H9 (cell line): Measurements from ENCODE around the gene PLCXD1. TPM values are rescaled to one million over a fixed set of nuclear protein-coding genes. Genes with fewer than 3 reads are reported as not detected.
"Not testable (repeated sequence)": the region's sequence is repeated elsewhere in the genome, so short reads cannot be mapped to it uniquely, and the experiment has no call there.

Experiments used
- DNase-seq: peaks from one replicate; pipeline ENCODE4 v3.0.0-alpha.2; 2017
- H2AFZ ChIP-seq: one replicate; pipeline ENCODE4 v1.6.1; 2013; ENCODE audit warnings: mild to moderate bottlenecking, low read length, control low read depth, moderate library complexity
- H2AK5ac ChIP-seq: 2 replicates; pipeline ENCODE4 v1.6.1; 2013; ENCODE audit warnings: low read length, control low read depth, mixed read lengths; ENCODE audit not compliant: insufficient read length
- H2BK120ac ChIP-seq: one replicate; pipeline ENCODE4 v1.6.1; 2013; ENCODE audit warnings: low read depth, mild to moderate bottlenecking, low read length, control low read depth, inconsistent platforms; ENCODE audit not compliant: poor library complexity, severe bottlenecking
- H2BK12ac ChIP-seq: 2 replicates; pipeline ENCODE4 v1.6.1; 2013; ENCODE audit warnings: low read length, control low read depth, mixed read lengths, low read depth; ENCODE audit not compliant: insufficient read length
- H2BK15ac ChIP-seq: 2 replicates; pipeline ENCODE4 v1.6.1; 2013; ENCODE audit warnings: low read depth, low read length, control low read depth
- H2BK20ac ChIP-seq: one replicate; pipeline ENCODE4 v1.6.1; 2013; ENCODE audit warnings: low read depth, mild to moderate bottlenecking, low read length, control low read depth, inconsistent platforms; ENCODE audit not compliant: poor library complexity, severe bottlenecking
- H2BK5ac ChIP-seq: 2 replicates; pipeline ENCODE4 v1.6.1; 2013; ENCODE audit warnings: low read length, control low read depth, mixed read lengths; ENCODE audit not compliant: insufficient read length
- H3K14ac ChIP-seq: 2 replicates; pipeline ENCODE4 v1.6.1; 2013; ENCODE audit warnings: low read length, control low read depth; ENCODE audit not compliant: insufficient read depth
- H3K18ac ChIP-seq: 2 replicates; pipeline ENCODE4 v1.6.1; 2013; ENCODE audit warnings: low read depth, mild to moderate bottlenecking, mixed read lengths, low read length, control low read depth; ENCODE audit not compliant: insufficient read length
- H3K23ac ChIP-seq: 2 replicates; pipeline ENCODE4 v1.6.1; 2013; ENCODE audit warnings: low read length, control low read depth, mixed read lengths, low read depth; ENCODE audit not compliant: insufficient read length
- H3K23me2 ChIP-seq: 2 replicates; pipeline ENCODE4 v1.6.1; 2013; ENCODE audit warnings: low read depth, mild to moderate bottlenecking, mixed read lengths, low read length, control low read depth; ENCODE audit not compliant: insufficient read length, poor library complexity, severe bottlenecking
- H3K27ac ChIP-seq: 2 replicates; pipeline ENCODE4 v1.5.1; 2013; ENCODE audit warnings: low read length, control low read depth, mixed read lengths, low read depth; ENCODE audit not compliant: insufficient read length
- H3K27me3 ChIP-seq: 2 replicates; pipeline ENCODE4 v1.6.1; 2013; ENCODE audit warnings: low read length, control low read depth, inconsistent platforms; ENCODE audit not compliant: insufficient read depth
- H3K4ac ChIP-seq: 2 replicates; pipeline ENCODE4 v1.6.1; 2013; ENCODE audit warnings: low read depth, mild to moderate bottlenecking, control low read depth, inconsistent platforms, low read length, moderate library complexity
- H3K4me1 ChIP-seq: 2 replicates; pipeline ENCODE4 v1.6.1; 2013; ENCODE audit warnings: low read length, control low read depth, inconsistent platforms; ENCODE audit not compliant: insufficient read depth
- H3K4me2 ChIP-seq: 2 replicates; pipeline ENCODE4 v1.6.1; 2013; ENCODE audit warnings: low read length, control low read depth, mixed read lengths; ENCODE audit not compliant: insufficient read length, insufficient read depth
- H3K56ac ChIP-seq: 2 replicates; pipeline ENCODE4 v1.6.1; 2013; ENCODE audit warnings: low read depth, mild to moderate bottlenecking, mixed read lengths, low read length, control low read depth; ENCODE audit not compliant: insufficient read length
- H3K79me1 ChIP-seq: 2 replicates; pipeline ENCODE4 v1.6.1; 2013; ENCODE audit warnings: low read depth, mild to moderate bottlenecking, moderate library complexity, low read length, control low read depth, inconsistent platforms; ENCODE audit not compliant: insufficient read depth, poor library complexity, severe bottlenecking
- H3K79me2 ChIP-seq: 2 replicates; pipeline ENCODE4 v1.6.1; 2013; ENCODE audit warnings: low read length, control low read depth, inconsistent platforms; ENCODE audit not compliant: insufficient read depth
- H3K9ac ChIP-seq: 2 replicates; pipeline ENCODE4 v1.6.1; 2013; ENCODE audit warnings: low read length, control low read depth, mixed read lengths; ENCODE audit not compliant: insufficient read length; ENCODE audit errors: extremely low read depth
- H3K9me3 ChIP-seq: one replicate; pipeline ENCODE4 v1.6.1; 2013; ENCODE audit warnings: low read depth, low read length, inconsistent platforms; ENCODE audit not compliant: control insufficient read depth
- H3T11ph ChIP-seq: one replicate; pipeline ENCODE4 v1.6.1; 2013; ENCODE audit warnings: mild to moderate bottlenecking, low read length, control low read depth, inconsistent platforms
- H4K20me1 ChIP-seq: one replicate; pipeline ENCODE4 v1.6.1; 2013; ENCODE audit not compliant: control insufficient read depth, insufficient read length, insufficient read depth
- H4K5ac ChIP-seq: 2 replicates; pipeline ENCODE4 v1.6.1; 2013; ENCODE audit warnings: low read depth, mild to moderate bottlenecking, mixed read lengths, low read length, control low read depth; ENCODE audit not compliant: insufficient read length
- H4K8ac ChIP-seq: replicated peaks from 2 replicates; pipeline ENCODE4 v1.6.1; 2013; ENCODE audit warnings: low read length, control low read depth, mixed read lengths, low read depth; ENCODE audit not compliant: insufficient read length
- H4K91ac ChIP-seq: 2 replicates; pipeline ENCODE4 v1.6.1; 2013; ENCODE audit warnings: low read depth, mild to moderate bottlenecking, moderate library complexity, mixed read lengths, low read length, control low read depth; ENCODE audit not compliant: insufficient read length
- H3K27ac Mint-ChIP-seq, 3 experiments: 2 replicates in 2 of 3; 3 replicates in 1 of 3; pipeline ENCODE4 v1.8.0; 2020 to 2021; ENCODE audit warnings: mixed read lengths in 3 of 3, mild to moderate bottlenecking in 1 of 3, moderate library complexity in 1 of 3
- H3K27me3 Mint-ChIP-seq: 2 replicates; pipeline ENCODE4 v1.8.0; 2021; ENCODE audit warnings: low read depth, mild to moderate bottlenecking, moderate library complexity, mixed read lengths
- H3K36me3 Mint-ChIP-seq, 3 experiments: 2 replicates in 2 of 3; 3 replicates in 1 of 3; pipeline ENCODE4 v1.8.0; 2020 to 2021; ENCODE audit warnings: low read depth in 3 of 3, mixed read lengths in 3 of 3; ENCODE audit not compliant: insufficient read depth in 1 of 3
- H3K4me1 Mint-ChIP-seq, 2 experiments: 2 replicates each; pipeline ENCODE4 v1.8.0; 2020; ENCODE audit warnings: mixed read lengths in 2 of 2
- H3K4me3 Mint-ChIP-seq, 2 experiments: 2 replicates in 1 of 2; 3 replicates in 1 of 2; pipeline ENCODE4 v1.8.0; 2020 to 2021; ENCODE audit warnings: mild to moderate bottlenecking in 2 of 2, mixed read lengths in 2 of 2, moderate library complexity in 1 of 2
- H3K9me3 Mint-ChIP-seq, 2 experiments: 2 replicates in 1 of 2; 3 replicates in 1 of 2; pipeline ENCODE4 v1.8.0; 2020; ENCODE audit warnings: mild to moderate bottlenecking in 2 of 2, mixed read lengths in 2 of 2, moderate library complexity in 1 of 2
- WGBS: extraction: QIAGEN DNeasy Blood & Tissue Kit; methylation state at CpG from one replicate; pipeline ENCODE4 v1.1.7; 2013; ENCODE audit warnings: missing lambda C conversion rate, low lambda C conversion rate, mixed read lengths; ENCODE audit not compliant: insufficient read length; ENCODE audit errors: extremely low coverage; 5-methylcytosine and 5-hydroxymethylcytosine counted together
- total RNA-seq: library from RNA; stranded (reverse); gene quantifications from 2 replicates; pipeline ENCODE4 v1.2.1, GENCODE V29; 2021
- TF ChIP-seq, protein P1 (sequence below): fragments of 200-600 bp; sonication (generic); conservative IDR thresholded peaks from 3 replicates; pipeline ENCODE4 v1.8.0; 2021; ENCODE audit warnings: antibody characterized with exemption, mild to moderate bottlenecking

Gene PLCXD1
- total RNA-seq, 1 experiment from 2014 or later, result 96.5 TPM

DNA sequence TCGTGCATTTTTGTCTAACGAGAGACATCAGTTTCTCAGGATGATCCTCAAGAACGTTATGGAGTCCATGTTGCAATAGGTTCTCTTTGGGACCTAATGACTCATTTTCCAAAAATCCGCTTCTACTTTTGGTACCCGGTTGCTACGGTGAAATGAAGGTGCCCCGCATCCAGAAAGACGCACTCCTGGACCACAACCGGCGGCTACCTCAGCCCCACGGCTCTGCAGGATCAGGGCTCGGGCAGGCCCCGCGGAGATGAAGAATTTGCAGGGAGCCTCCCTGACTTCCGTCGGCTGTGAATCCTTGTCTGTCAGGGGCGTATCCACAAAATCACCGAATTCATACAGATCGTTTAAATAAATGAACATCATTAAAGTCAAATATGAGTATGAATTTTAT is 21.8 kb downstream of the PLCXD1 start:
- Histone ChIP-seq H4K91ac (no peak overlapping the region), H2BK20ac (no peak overlapping the region), H3K4me1 (no peaks in the 10 kb centered on the region), H3K23me2 (no peaks in the 10 kb centered on the region), H2BK120ac (no peak overlapping the region), H3K18ac (no peak overlapping the region), H2AFZ (no peak overlapping the region), H2BK15ac (no peak overlapping the region), H3T11ph (no peak overlapping the region), H3K56ac (no peak overlapping the region), H4K20me1 (no peaks in the 10 kb centered on the region), H2BK12ac (no peak overlapping the region), H4K8ac (no peak overlapping the region), H3K27ac (no peak overlapping the region), H3K14ac (no peak overlapping the region), H3K4ac (no peak overlapping the region), H3K9ac (no peak overlapping the region), H3K9me3 (no peaks in the 10 kb centered on the region), H3K79me2 (no peaks in the 10 kb centered on the region), H3K79me1 (no peaks in the 10 kb centered on the region), H3K23ac (no peak overlapping the region), H3K4me2 (no peak overlapping the region), H3K27me3 (no peaks in the 10 kb centered on the region), H2BK5ac (no peak overlapping the region), H2AK5ac (no peak overlapping the region), H4K5ac (no peak overlapping the region)
- no peaks in the 10 kb centered on the region for H3K4me1 Mint-ChIP-seq
- TF ChIP-seq, protein P1, sequence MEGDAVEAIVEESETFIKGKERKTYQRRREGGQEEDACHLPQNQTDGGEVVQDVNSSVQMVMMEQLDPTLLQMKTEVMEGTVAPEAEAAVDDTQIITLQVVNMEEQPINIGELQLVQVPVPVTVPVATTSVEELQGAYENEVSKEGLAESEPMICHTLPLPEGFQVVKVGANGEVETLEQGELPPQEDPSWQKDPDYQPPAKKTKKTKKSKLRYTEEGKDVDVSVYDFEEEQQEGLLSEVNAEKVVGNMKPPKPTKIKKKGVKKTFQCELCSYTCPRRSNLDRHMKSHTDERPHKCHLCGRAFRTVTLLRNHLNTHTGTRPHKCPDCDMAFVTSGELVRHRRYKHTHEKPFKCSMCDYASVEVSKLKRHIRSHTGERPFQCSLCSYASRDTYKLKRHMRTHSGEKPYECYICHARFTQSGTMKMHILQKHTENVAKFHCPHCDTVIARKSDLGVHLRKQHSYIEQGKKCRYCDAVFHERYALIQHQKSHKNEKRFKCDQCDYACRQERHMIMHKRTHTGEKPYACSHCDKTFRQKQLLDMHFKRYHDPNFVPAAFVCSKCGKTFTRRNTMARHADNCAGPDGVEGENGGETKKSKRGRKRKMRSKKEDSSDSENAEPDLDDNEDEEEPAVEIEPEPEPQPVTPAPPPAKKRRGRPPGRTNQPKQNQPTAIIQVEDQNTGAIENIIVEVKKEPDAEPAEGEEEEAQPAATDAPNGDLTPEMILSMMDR, result no peak
- no CpG with 5 or more reads among the region's 19 CpGs for WGBS
- DNase-seq, result no peak
- H3K27ac Mint-ChIP-seq, result peak overlapping the region in 1 of 3 experiments; percentile 89; a peak in 1 of 7 replicates
- no peaks in the 10 kb centered on the region for H3K27me3 Mint-ChIP-seq
- peaks cover 54 to 85% (median 76%) of the 10 kb centered on the region in 3 experiments for H3K36me3 Mint-ChIP-seq
- H3K9me3 Mint-ChIP-seq, result no peaks in the 10 kb centered on the region
- H3K4me3 Mint-ChIP-seq, result no peak overlapping the region

DNA sequence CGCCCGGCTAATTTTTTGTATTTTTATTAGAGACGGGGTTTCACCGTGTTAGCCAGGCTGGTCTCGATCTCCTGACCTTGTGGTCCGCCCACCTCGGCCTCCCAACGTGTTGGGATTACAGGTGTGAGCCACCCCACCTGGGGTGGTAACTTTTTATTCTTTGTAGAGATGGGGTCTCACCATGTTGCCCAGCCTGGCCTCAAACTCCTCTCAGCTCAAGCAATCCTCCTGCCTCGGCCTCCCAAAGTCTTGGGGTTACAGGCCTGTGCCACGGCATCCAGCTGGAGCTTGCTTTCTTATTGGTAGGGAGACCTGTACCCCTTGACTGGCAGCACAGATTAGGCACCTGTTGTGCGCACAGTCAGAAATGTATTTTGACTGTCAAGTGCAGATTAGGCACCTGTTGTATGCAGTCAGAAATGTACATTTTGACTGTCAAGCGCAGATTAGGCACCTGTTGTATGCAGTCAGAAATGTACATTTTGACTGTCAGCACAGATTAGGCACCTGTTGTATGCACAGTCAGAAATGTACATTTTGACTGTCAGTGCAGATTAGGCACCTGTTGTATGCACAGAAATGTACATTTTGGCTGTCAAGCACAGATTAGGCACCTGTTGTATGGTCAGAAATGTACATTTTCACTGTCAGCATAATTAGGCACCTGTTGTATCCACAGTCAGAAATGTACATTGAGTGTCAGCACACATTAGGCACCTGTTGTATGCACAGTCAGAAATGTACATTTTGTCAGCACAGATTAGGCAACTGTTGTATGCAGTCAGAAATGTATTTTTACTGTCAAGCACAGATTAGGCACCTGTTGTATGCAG is 24.8 kb downstream of the PLCXD1 start:
- H4K8ac ChIP-seq, H3T11ph ChIP-seq, H3K27ac Mint-ChIP-seq, H3K23ac ChIP-seq, H3K14ac ChIP-seq, H3K4ac ChIP-seq, H3K9me3 Mint-ChIP-seq, H4K5ac ChIP-seq, H2BK12ac ChIP-seq, H3K9ac ChIP-seq, H2AK5ac ChIP-seq, H2BK5ac ChIP-seq, H2BK120ac ChIP-seq, H3K9me3 ChIP-seq, H3K27ac ChIP-seq, H3K79me1 ChIP-seq, DNase-seq, H3K18ac ChIP-seq, H2BK15ac ChIP-seq, H3K4me1 ChIP-seq, H3K27me3 Mint-ChIP-seq, H3K27me3 ChIP-seq, H3K56ac ChIP-seq, H3K4me1 Mint-ChIP-seq, H2BK20ac ChIP-seq, H2AFZ ChIP-seq, H3K79me2 ChIP-seq, H3K4me3 Mint-ChIP-seq, H3K23me2 ChIP-seq, H4K91ac ChIP-seq, H4K20me1 ChIP-seq, H3K4me2 ChIP-seq: not testable (repeated sequence)
- peaks cover 45 to 88% (median 75%) of the 10 kb centered on the region in 3 experiments for H3K36me3 Mint-ChIP-seq
- no CpG with 5 or more reads among the region's 12 CpGs for WGBS
